Skin epidermis (tissue), 12 donors: Measurements from ENCODE around the gene MYO3B.

Source experiments
- H3K27ac ChIP-seq, 21 experiments: fragments of 200-600 bp; sonication (generic) in 11 of 21; one replicate each; pipeline ENCODE4 v1.5.0; 2020; ENCODE audit warnings: mild to moderate bottlenecking in 3 of 21, inconsistent platforms in 2 of 21, moderate library complexity in 2 of 21
- H3K4me3 ChIP-seq, 7 experiments: fragments of 200-600 bp; sonication (generic) in 2 of 7; one replicate each; pipeline ENCODE4 v1.5.0; 2020; ENCODE audit warnings: inconsistent platforms in 2 of 7, mild to moderate bottlenecking in 2 of 7, moderate library complexity in 1 of 7

MYO3B gene

GRCh38 chr2:170481201-170481600 lies 303.3 kb downstream of the MYO3B start:
- Histone ChIP-seq H3K4me3 (no peak overlapping the region), H3K27ac (no peak overlapping the region)

DNA sequence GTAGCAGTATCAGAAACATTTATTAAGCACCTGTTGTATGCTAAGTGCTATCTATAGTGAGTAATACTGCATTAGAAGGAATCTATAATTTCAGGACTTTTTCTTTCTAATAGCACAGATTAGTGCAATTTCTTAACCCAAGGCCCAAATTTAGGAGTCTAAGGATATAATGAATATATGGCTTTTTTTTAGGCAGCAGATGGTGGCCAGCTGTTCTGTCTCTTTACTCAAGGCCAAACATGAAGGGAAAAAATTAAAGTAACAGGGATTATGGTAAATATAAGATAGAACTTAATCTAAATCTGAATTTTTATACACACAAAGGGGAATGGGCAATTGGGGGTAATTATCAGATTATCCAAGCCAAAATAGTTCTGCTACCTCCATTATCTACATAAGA lies 306.6 kb downstream of the MYO3B start:
- Histone ChIP-seq H3K27ac (no peak overlapping the region), H3K4me3 (no peak overlapping the region)

- no peak overlapping the region for H3K27ac ChIP-seq
- H3K4me3 ChIP-seq: no peak overlapping the region
Measured at GRCh38 chr2:170485254-170486026, 307.5 kb downstream of the MYO3B start.

GRCh38 chr2:170486730-170487129 lies 308.8 kb downstream of the MYO3B start:
- Histone ChIP-seq H3K27ac (no peak overlapping the region), H3K4me3 (no peak overlapping the region)

DNA sequence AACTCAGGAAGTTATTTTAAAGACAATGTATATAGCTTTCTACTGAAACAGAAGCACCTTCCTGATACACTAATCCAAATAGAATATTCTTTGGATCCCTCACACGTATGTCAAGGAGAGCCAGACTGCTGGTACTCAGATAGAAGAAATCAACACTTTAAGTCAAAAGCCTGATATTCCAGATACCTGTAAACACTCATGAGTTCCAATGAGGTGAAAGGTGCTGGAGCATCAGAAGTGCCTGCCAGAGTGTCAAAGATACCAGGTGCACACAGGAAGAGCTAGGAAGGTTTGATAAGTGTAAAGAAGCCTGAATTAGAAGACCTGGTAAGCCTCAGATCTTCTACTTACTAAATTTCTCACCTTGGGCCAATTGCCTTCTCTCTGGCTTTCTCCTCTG lies 310.9 kb downstream of the MYO3B start:
- no peak overlapping the region for H3K4me3 ChIP-seq

GRCh38 chr2:170492010-170492409 lies 314.1 kb downstream of the MYO3B start:
- Histone ChIP-seq H3K4me3 (no peak overlapping the region), H3K27ac (peak overlapping the region in 1 of 21 experiments; percentile 25)

More for the DNA sequence above, 310.9 kb downstream of the MYO3B start:
- H3K27ac ChIP-seq: no peak overlapping the region

- Histone ChIP-seq H3K27ac (no peak overlapping the region), H3K4me3 (no peak overlapping the region)
Measured at GRCh38 chr2:170493426-170494097, 315.6 kb downstream of the MYO3B start.

GRCh38 chr2:170495896-170496295 lies 317.9 kb downstream of the MYO3B start:
- H3K4me3 ChIP-seq: no peak overlapping the region
- no peak overlapping the region for H3K27ac ChIP-seq

DNA sequence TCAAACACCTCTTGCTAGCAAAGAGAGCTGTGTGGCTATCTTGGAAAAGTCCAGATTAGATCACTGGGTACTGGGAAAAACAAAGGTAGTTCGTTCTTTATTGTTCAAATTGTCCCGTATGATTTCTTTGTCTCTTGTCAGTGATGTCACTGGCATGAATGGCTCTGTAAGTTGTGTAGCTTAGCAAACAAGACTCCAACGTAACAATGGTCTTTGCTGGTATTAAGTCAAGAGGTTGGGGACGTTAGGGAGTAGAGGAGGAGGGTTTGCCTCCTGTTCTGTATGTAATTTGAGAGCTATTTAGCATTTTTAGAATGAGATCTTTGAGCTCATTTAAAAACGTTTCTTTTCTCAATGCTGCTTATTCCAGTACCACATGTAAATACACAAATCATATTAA lies 320.7 kb downstream of the MYO3B start:
- no peak overlapping the region for H3K4me3 ChIP-seq
- no peak overlapping the region for H3K27ac ChIP-seq

- Histone ChIP-seq H3K4me3 (no peak overlapping the region), H3K27ac (no peak overlapping the region)
Measured at GRCh38 chr2:170500104-170500503, 322.2 kb downstream of the MYO3B start.

DNA sequence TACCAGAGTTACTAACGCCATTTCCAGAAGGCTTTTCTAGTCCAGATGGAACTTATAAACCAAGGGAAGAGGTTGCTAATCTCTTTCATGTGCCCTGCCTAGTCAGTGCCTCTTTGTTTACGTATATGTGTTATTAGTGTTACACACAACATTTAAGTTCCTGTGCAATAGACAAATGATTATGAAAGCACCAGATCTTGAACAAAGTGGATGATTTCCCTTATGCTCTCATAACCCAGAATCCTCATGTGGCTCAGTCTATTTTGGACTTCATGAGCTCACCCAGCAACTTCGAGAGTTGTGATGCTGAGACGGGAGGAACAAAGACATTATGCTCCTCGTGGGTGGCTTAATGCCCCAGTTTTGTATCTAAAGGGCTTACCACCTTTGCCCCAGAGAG lies 322.8 kb downstream of the MYO3B start:
- H3K27ac ChIP-seq: no peak overlapping the region
- no peak overlapping the region for H3K4me3 ChIP-seq

DNA sequence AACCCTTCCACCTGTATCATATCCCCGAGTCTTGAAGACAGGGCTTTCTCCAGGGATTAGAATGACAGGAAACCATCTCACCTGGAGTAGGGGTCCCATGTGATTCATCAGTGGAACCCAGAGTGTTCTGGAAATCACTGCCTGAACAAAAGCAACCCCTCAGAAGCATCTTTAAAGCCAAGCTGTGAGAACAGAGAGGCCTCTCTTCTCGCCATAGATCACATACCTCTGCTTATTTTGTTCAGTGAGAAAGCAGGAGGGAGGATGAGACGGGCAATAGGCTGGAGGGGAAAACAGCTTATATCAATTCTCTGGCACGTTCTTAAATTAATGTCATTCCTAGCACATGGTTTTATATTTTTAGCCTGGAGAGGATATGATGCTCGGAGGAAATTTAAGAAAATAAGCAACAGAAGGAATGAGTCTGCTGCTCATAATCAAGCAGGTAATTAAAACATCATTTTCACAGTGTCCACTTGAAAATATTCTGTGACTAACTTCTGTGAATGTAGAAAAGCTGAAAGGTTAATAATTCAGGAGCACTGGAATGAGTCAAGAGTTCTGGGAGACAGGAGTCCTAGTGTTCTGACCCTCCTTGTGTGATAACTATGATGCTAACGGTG lies 323.6 kb downstream of the MYO3B start:
- Histone ChIP-seq H3K4me3 (no peak overlapping the region), H3K27ac (peak overlapping the region in 1 of 21 experiments; percentile 49)

DNA sequence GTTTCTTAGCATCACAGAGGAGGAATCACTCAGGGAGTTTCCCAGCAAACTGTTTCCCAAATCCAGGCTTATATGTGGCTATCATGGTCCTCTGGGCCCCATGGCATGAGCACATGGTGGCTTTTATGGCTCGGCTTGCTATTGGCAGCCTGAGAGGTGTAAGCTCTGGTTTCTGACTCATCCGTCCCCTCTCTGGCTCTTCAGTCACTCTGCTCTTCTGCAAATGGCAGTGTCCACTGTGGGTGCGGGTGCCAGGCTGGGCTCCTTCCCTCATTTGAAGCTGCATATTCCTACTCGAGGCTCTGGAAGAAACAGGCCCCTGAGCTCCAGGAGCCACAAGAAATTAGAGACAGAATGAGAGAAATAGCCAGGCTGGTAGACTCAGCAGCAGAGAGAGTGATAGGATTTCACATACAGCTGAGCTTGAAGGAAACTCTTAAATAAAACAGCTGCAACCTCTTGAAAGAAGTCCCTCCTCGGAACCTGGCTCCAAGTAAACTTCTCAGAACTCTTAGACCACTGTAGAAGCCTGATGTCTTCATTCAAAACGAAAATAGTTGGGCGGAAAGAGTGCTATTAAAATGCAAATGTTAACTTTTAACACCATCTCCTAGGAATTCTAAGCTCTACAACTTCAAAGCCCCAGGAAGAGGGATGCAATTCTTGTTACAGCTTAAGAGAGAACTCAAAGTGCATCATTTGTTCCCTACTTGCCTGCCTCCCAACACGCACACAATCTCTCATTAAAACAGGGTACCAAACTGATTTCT lies 324.6 kb downstream of the MYO3B start:
- Histone ChIP-seq H3K4me3 (no peak overlapping the region), H3K27ac (no peak overlapping the region)

DNA sequence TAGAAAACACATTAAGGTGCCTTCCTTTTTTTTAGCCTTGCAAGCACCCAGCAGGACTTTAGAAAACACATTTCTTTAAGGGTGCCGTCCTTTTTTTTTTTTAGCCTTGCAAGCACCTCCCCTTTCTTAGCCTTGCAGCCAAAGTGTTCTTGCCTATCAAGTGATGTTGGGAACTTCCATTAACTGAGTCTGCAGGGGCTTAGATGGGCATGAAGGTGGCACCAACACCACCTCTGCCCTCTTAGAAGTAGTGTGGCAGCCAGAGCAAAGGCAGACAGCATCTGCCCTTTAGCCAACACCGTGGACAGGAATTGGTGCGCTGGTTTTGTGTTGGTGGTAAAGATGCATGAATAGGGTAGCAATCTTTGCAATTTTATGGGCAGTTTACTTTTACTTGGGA lies 325.6 kb downstream of the MYO3B start:
- H3K27ac ChIP-seq: no peak overlapping the region
- H3K4me3 ChIP-seq: no peak overlapping the region

DNA sequence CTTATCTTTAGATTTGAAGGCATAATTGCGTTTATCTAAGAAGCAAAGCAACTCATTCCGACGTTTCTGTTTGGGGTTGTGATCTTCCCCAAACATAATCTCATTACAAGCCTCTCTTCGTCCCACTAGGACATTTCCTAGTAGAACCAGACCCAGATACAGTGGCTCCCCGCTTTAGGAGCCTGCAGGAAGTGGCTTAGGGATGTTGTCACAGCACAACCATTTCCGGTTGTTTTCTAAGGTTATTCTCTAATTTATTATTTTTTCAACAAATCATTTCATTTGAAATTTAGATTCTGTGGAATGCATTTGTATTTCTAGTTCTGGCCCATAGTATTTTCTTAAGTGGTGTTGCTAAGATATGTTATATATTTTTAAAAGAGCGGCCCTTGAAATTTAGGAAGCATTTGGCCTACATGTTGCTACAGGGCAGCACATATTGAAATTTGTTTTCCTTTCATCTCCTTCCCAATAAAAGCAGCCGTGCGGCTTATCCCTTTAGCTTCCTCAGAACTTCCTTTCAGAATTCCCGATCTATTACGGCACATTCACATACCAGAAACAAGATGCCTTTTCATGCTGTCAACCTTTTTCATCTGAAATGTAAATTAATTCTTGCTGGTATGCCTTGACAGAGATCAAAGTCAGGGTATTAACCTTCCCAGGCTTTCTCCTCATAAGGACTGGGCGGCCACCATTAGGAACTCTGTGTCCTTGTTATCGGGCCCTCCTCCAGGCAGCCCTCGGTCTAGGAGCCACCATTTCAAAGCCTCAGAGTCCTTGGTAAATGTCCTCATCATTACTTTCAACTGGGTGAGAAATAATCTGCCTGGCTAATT lies 326.2 kb downstream of the MYO3B start:
- peak overlapping the region in 2 of 21 experiments; percentile 10 to 13 for H3K27ac ChIP-seq
- H3K4me3 ChIP-seq: no peak overlapping the region

DNA sequence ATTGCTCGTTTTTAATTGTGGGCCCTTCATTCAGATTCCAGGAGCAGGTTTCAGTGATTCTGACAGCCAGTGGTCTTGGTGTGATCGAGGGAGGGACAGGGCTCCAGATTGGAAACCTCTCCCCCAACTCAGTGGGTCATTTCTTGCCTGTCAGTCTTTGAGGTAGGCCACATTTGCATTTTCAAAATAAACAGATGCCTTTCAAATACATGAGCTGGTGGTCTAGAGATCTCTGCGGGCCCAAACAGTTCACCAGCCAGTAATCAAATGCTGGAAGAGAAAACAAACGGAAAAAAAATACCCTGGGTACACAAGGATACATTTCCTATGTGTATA lies 326.8 kb downstream of the MYO3B start:
- H3K27ac ChIP-seq: peak overlapping the region in 2 of 21 experiments; percentile 10 to 13

DNA sequence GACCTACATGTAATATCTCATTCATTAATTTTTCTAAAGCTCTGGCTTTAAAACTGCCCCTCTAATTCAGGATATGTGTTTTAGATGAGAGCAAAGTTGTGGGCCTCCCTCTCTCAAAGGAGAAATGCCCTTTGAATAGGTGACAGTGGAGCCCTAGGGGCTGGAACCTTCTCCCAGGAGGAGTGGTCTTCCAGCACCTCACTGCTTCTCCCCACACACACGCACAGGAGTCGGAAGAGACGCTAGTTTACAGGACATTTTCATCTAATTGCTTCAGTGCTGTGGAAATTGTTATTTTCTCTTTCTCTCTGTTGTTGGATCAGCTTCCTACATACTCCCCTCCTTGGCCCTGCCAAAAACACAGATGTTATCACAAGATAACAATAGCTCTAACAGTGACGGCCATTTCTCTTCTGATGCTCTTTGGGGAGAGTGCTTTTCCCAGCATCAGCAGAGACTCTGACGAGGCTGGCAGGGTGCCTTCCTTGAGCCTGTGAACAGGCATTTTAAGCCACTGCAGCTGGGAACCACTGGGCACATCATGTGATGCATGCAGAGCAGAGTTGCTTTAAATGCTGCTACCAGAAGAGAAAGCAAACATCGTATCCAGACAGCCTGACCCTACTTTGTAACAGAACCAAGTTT lies 327.8 kb downstream of the MYO3B start:
- peak overlapping the region in 5 of 21 experiments; percentile 17 to 68 (median 58) for H3K27ac ChIP-seq
- no peak overlapping the region for H3K4me3 ChIP-seq

More for the DNA sequence above, 326.8 kb downstream of the MYO3B start:
- no peak overlapping the region for H3K4me3 ChIP-seq

- Histone ChIP-seq H3K4me3 (no peak overlapping the region), H3K27ac (no peak overlapping the region)
Measured at GRCh38 chr2:170509452-170510193, 331.7 kb downstream of the MYO3B start.
